Muscle of leg (tissue), 11 donors: Measurements from ENCODE around the gene ARHGEF18. TPM values are rescaled to one million over a fixed set of nuclear protein-coding genes. Genes with fewer than 3 reads are reported as not detected.

ENCODE experiments used
- DNase-seq: peaks from one replicate; pipeline ENCODE4 v3.0.0; 2013
- H3K27ac ChIP-seq: one replicate; pipeline ENCODE4 v1.5.1; 2013; ENCODE audit warnings: mild to moderate bottlenecking, low read length, control low read depth
- H3K27me3 ChIP-seq: one replicate; pipeline ENCODE4 v1.6.1; 2013; ENCODE audit warnings: low read length; ENCODE audit not compliant: control insufficient read depth, insufficient read depth
- H3K36me3 ChIP-seq: one replicate; pipeline ENCODE4 v1.6.1; 2013; ENCODE audit warnings: low read length; ENCODE audit not compliant: control insufficient read depth, insufficient read depth
- H3K4me1 ChIP-seq: one replicate; pipeline ENCODE4 v1.6.1; 2013; ENCODE audit warnings: low read length; ENCODE audit not compliant: control insufficient read depth, insufficient read depth
- H3K4me3 ChIP-seq: one replicate; pipeline ENCODE4 v1.5.1; 2013; ENCODE audit warnings: low read length, control low read depth
- H3K9me3 ChIP-seq: replicated peaks from 2 replicates; pipeline ENCODE4 v1.6.1; 2013; ENCODE audit warnings: low read depth, low read length; ENCODE audit not compliant: control insufficient read depth
- WGBS: methylation state at CpG from one replicate; pipeline ENCODE4 v1.1.5; 2013; ENCODE audit warnings: missing lambda C conversion rate; ENCODE audit not compliant: insufficient coverage; 5-methylcytosine and 5-hydroxymethylcytosine counted together
- polyA plus RNA-seq, 8 donors: library from polyadenylated mRNA; unstranded; fragments of 120-200 nt; gene quantifications; one replicate each; pipeline versions ENCODE4 v1.2.1 to v1.2.3, GENCODE V29; 2013; ENCODE audit warnings: inconsistent platforms in 1 of 8, low replicate concordance in 1 of 8; ENCODE audit not compliant: insufficient read length in 8 of 8, insufficient read depth in 1 of 8
- total RNA-seq: library from RNA; stranded (reverse); fragments of 120-200 nt; gene quantifications from one replicate; pipeline ENCODE4 v1.2.4, GENCODE V29; 2013

The ARHGEF18 gene
- total and polyA plus RNA-seq, 9 donors, result 11.5 to 18.0 (median 15.7) TPM

DNA sequence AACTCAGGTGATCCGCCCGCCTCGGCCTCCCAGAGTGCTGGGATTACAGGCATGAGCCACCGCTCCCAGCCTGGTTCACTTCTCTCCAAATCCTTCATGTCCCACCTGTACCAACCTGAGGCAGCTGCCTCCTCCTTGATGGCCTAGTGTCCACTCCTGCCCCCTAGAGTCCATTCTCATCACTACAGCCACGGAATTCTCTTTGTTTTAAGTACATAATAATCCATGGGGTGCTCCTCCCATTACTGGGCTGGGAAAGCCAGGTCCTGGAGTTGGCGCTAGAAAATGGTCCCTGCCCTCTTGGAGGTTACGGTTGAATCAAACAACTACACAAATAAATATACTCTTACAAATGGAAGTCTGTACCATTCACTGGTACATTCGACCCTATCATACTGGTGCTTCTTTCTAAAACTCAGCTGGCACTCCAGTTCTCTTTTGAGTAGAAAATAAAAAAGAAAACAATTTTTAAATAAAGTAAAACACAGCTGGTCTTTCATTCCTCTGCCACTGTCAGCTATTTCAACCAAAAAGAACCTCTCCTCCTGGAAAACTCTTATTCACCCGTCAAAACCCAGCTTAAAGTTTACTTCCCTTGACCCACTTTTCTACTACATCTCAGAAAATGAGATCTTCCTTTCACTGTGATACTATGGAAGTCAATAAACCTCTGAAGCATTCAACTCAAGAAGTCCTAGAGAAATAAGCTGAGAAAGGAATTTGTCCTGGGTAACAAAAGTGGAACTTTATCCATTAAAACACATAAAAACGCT, 22.4 kb upstream of the ARHGEF18 start:
- 79% methylated on average over 3 of the region's 10 CpGs for WGBS
- no peak for DNase-seq
- no peaks in the 10 kb centered on the region for H3K4me1 ChIP-seq
- H3K36me3 ChIP-seq, result no peaks in the 10 kb centered on the region
- no peak overlapping the region for H3K27ac ChIP-seq
- no peak overlapping the region for H3K4me3 ChIP-seq
- H3K27me3 ChIP-seq, result no peaks in the 10 kb centered on the region
- H3K9me3 ChIP-seq, result peaks cover 2% of the 10 kb centered on the region

- no peaks in the 10 kb centered on the region for H3K27me3 ChIP-seq
- H3K27ac ChIP-seq, result no peak overlapping the region
- H3K36me3 ChIP-seq, result no peaks in the 10 kb centered on the region
- no peak overlapping the region for H3K4me3 ChIP-seq
- no peaks in the 10 kb centered on the region for H3K4me1 ChIP-seq
- DNase-seq, result no peak
- no CpG with 5 or more reads among the region's 1 CpG for WGBS
- peaks cover 2% of the 10 kb centered on the region for H3K9me3 ChIP-seq
Measured at GRCh38 chr19:7327802-7328201, 20.9 kb upstream of the ARHGEF18 start.

- Histone ChIP-seq H3K4me1 (no peaks in the 10 kb centered on the region), H3K36me3 (no peaks in the 10 kb centered on the region), H3K27ac (no peak overlapping the region), H3K4me3 (no peak overlapping the region), H3K27me3 (no peaks in the 10 kb centered on the region), H3K9me3 (peaks cover 2% of the 10 kb centered on the region)
- no peak for DNase-seq
- WGBS, result no CpG with 5 or more reads among the region's 4 CpGs
Measured at GRCh38 chr19:7328647-7329046, 20.1 kb upstream of the ARHGEF18 start.

GRCh38 chr19:7331446-7331845, 17.3 kb upstream of the ARHGEF18 start:
- H3K36me3 ChIP-seq, result no peaks in the 10 kb centered on the region
- no peak overlapping the region for H3K4me3 ChIP-seq
- no peaks in the 10 kb centered on the region for H3K27me3 ChIP-seq
- no peaks in the 10 kb centered on the region for H3K4me1 ChIP-seq
- DNase-seq, result no peak
- no peaks in the 10 kb centered on the region for H3K9me3 ChIP-seq
- no peak overlapping the region for H3K27ac ChIP-seq
- WGBS, result 97% methylated on average over 4 of the region's 4 CpGs

DNA sequence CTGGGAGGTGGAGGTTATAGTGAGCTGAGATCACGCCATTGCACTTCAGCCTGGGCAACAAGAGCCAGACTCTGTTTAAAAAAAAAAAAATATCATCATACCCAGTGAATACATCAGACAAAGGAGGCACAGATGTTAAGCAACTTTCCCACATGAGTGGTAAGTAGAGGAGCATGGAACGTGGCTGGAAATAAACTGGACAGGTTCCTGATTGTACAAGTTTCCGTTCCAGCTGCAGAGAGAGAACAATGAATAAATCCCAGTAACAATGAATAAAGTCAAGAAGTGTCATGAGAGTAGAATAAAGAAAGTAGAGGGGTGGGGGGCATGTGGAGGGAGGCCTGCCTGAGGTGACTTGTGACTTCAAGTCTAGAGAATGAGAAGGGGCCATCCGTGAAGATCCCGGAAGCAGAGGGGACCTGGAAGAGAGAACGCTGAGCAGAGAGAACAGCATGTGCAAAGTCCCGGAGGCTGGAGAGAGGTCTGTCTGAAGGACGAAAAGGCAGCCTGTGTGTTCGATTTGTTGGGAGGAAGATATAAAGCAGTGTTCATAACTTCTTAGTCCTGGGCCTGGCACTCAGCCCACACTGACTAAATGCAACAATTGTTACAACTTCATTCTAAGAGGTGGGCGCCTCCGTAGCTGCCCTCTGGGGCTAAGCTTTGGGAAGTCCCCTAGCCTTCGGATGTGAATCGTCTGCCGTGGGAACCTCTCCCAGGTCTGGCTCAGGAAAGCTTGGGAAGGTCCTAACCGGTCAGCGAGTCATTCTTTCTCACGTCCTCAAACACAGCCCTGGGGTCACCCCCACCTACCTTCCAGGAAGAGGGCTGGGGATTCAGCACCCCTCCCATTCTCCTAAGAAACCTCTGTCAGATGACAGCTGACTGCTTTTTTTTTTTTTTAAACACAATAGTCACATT, 15.3 kb upstream of the ARHGEF18 start:
- Histone ChIP-seq H3K9me3 (no peaks in the 10 kb centered on the region), H3K4me1 (peaks cover 4% of the 10 kb centered on the region), H3K4me3 (no peak overlapping the region), H3K27me3 (no peaks in the 10 kb centered on the region), H3K27ac (peak overlapping the region; percentile 65), H3K36me3 (no peaks in the 10 kb centered on the region)
- peak; percentile 29 for DNase-seq
- WGBS, result 36% methylated on average over 11 of the region's 17 CpGs

GRCh38 chr19:7336321-7336973, 12.3 kb upstream of the ARHGEF18 start:
- Histone ChIP-seq H3K36me3 (no peaks in the 10 kb centered on the region), H3K27me3 (no peaks in the 10 kb centered on the region), H3K4me1 (peaks cover 4% of the 10 kb centered on the region), H3K9me3 (no peaks in the 10 kb centered on the region), H3K27ac (no peak overlapping the region), H3K4me3 (no peak overlapping the region)
- no peak for DNase-seq
- WGBS, result 90% methylated on average over 4 of the region's 9 CpGs

- 59% methylated on average over 9 of the region's 12 CpGs for WGBS
- H3K36me3 ChIP-seq, result no peaks in the 10 kb centered on the region
- H3K27ac ChIP-seq, result no peak overlapping the region
- peaks cover 4% of the 10 kb centered on the region for H3K4me1 ChIP-seq
- no peaks in the 10 kb centered on the region for H3K9me3 ChIP-seq
- H3K27me3 ChIP-seq, result no peaks in the 10 kb centered on the region
- no peak overlapping the region for H3K4me3 ChIP-seq
- peak; percentile 43 for DNase-seq
Measured at GRCh38 chr19:7337380-7338194, 11.2 kb upstream of the ARHGEF18 start.

DNA sequence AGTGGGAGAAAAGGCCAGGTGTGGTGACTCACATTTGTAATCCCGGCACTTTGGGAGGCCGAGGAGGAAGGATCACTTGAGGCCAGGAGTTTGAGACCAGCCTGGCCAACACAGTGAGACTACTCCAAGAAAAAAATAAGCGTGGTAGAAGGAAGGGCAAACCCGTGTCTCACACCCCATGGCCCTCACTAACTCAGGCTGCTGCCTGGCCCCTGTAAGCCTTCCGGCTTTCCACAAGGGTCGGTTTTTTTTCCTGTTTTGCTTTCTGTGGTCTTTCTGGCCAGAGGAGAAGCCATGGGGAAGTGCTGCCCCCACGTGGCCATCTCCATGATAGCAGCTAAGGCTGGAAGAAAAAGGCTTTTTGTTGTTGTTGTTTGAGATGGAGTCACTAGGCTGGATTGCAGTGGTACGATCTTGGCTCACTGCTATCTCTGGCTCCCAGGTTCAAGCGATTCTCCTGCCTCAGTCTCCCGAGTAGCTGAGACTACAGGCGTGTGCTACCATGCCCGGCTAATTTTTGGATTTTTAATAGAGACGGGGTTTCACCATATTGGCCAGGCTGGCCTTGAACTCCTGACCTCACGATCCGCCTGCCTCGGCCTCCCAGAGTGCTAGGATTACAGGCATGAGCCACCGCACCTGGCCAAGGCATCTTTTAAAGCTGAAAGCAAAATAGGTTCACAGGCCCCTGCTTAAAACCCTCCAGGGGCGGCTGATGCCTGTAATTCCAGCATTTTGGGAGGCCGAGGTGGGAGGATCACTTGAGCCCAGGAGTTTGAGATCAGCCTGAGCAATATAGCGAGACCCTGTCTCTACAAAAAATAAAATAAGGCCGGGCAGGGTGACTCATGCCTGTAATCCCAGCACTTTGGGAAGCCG, 7.5 kb upstream of the ARHGEF18 start:
- WGBS, result 47% methylated on average over 12 of the region's 22 CpGs
- Histone ChIP-seq H3K27ac (no peak overlapping the region), H3K36me3 (no peaks in the 10 kb centered on the region), H3K4me3 (no peak overlapping the region), H3K9me3 (no peaks in the 10 kb centered on the region), H3K4me1 (peaks cover 4% of the 10 kb centered on the region), H3K27me3 (no peaks in the 10 kb centered on the region)
- DNase-seq, result peak; percentile 83

- Histone ChIP-seq H3K4me3 (no peak overlapping the region), H3K9me3 (no peaks in the 10 kb centered on the region), H3K27ac (no peak overlapping the region), H3K4me1 (peaks cover 2% of the 10 kb centered on the region), H3K27me3 (no peaks in the 10 kb centered on the region), H3K36me3 (no peaks in the 10 kb centered on the region)
- DNase-seq, result no peak
- whole genome bisulfite sequencing, result no CpG with 5 or more reads among the region's 5 CpGs
Measured at GRCh38 chr19:7342143-7342542, 6.6 kb upstream of the ARHGEF18 start.
